A549 (cell line): ENCODE results near the gene CKAP2L. TPM values are rescaled to one million over a fixed set of nuclear protein-coding genes. Genes with fewer than 3 reads are reported as not detected.

Experiments used
- ATAC-seq, 2 experiments: fragments of 200-7000 bp in 1 of 2; fragments of >200 bp in 1 of 2; cut with Nextera tagmentation in 1 of 2; cut with Tn5 transposase in 1 of 2; 3 replicates each; pipeline versions ENCODE4 v1.8.0 to v1.9.1; 2018 to 2020; ENCODE audit warnings: mild to moderate bottlenecking in 1 of 2, moderate library complexity in 1 of 2
- CTCF ChIA-PET: fragments of 300-600 bp; sonication (Branson Sonifier 250); formaldehyde crosslinking; extraction: SDS; loops from one replicate; lab custom pipeline; 2021; ENCODE audit warnings: antibody characterized with exemption, inconsistent platforms; lab: Yijun Ruan, JAX
- POLR2A ChIA-PET: fragments of 350-600 bp; formaldehyde crosslinking; extraction: SDS; loops from one replicate; lab custom pipeline; 2021; ENCODE audit warnings: antibody characterized with exemption, inconsistent platforms; lab: Yijun Ruan, JAX
- DNase-seq, 2 experiments: peaks; one replicate each; pipeline versions ENCODE4 v3.0.0 to v3.0.0-alpha.2; 2011 to 2016; ENCODE audit warnings: low read depth in 1 of 2, low spot score in 1 of 2
- FAIRE-seq: peaks from 2 replicates; lab custom pipeline; 2011; peaks lifted over from hg19 to GRCh38; lab: Jason Lieb, UNC
- H3K27ac ChIP-seq, 2 experiments: fragments of >200 bp; sonication (Bioruptor Twin); formaldehyde crosslinking; 3 replicates each; pipeline ENCODE4 v1.5.1; 2016 to 2017
- H3K4me1 ChIP-seq: fragments of >200 bp; sonication (Bioruptor Twin); formaldehyde crosslinking; 3 replicates; pipeline ENCODE4 v1.6.1; 2016
- H3K4me2 ChIP-seq: fragments of >200 bp; sonication (Bioruptor Twin); formaldehyde crosslinking; 3 replicates; pipeline ENCODE4 v1.6.1; 2016
- H3K4me3 ChIP-seq: fragments of >200 bp; sonication (Bioruptor Twin); formaldehyde crosslinking; 3 replicates; pipeline ENCODE4 v1.5.1; 2016
- H3K9me3 ChIP-seq: fragments of >200 bp; sonication (Bioruptor Twin); formaldehyde crosslinking; 3 replicates; pipeline ENCODE4 v1.6.1; 2016
- CBX8 ChIP-seq: fragments of 200-600 bp; sonication (generic); IDR thresholded peaks from 2 replicates; pipeline ENCODE4 v1.6.1; 2016
- CEBPB ChIP-seq, 2 experiments: fragments of >200 bp in 1 of 2; sonication (Bioruptor Twin) in 1 of 2; formaldehyde crosslinking in 1 of 2; IDR thresholded peaks; 2 replicates each; pipeline ENCODE4 v1.6.1; 2012 to 2016
- CHD4 ChIP-seq: fragments of 200-600 bp; sonication (generic); IDR thresholded peaks from 2 replicates; pipeline ENCODE4 v1.6.1; 2016; ENCODE audit warnings: antibody characterized with exemption, mild to moderate bottlenecking, borderline replicate concordance
- CTCF ChIP-seq: fragments of >200 bp; sonication (Bioruptor Twin); formaldehyde crosslinking; IDR thresholded peaks from 3 replicates; pipeline ENCODE4 v1.5.1; 2016
- EHF ChIP-seq: fragments of 250-450 bp; sonication (Bioruptor Pico); IDR thresholded peaks from 2 replicates; pipeline ENCODE4 v1.5.0; 2020; ENCODE audit warnings: mild to moderate bottlenecking
- FOSB ChIP-seq: fragments of 250-450 bp; sonication (Bioruptor Pico); IDR thresholded peaks from 2 replicates; pipeline ENCODE4 v1.5.0; 2020; ENCODE audit warnings: mild to moderate bottlenecking, moderate library complexity
- FOSL2 ChIP-seq, 2 experiments: fragments of 450-650 bp in 1 of 2; fragments of >200 bp in 1 of 2; sonication (Bioruptor Twin) in 1 of 2; formaldehyde crosslinking; IDR thresholded peaks; 2 replicates each; pipeline versions ENCODE4 v1.5.0 to v1.6.1; 2016 to 2020; ENCODE audit warnings: mild to moderate bottlenecking in 1 of 2, moderate library complexity in 1 of 2
- HES2 ChIP-seq: fragments of >200 bp; sonication (Bioruptor Twin); formaldehyde crosslinking; IDR thresholded peaks from 2 replicates; pipeline ENCODE4 v1.6.1; 2016
- HOXB13 ChIP-seq: fragments of 250-450 bp; sonication (Bioruptor Pico); IDR thresholded peaks from 2 replicates; pipeline ENCODE4 v1.5.0; 2020; ENCODE audit warnings: low read depth, mild to moderate bottlenecking, moderate library complexity
- HOXB5 ChIP-seq: fragments of 250-450 bp; sonication (Bioruptor Pico); IDR thresholded peaks from 2 replicates; pipeline ENCODE4 v1.5.0; 2020; ENCODE audit warnings: mild to moderate bottlenecking, moderate library complexity
- NR3C1 ChIP-seq: fragments of >200 bp; sonication (Bioruptor Twin); formaldehyde crosslinking; IDR thresholded peaks from 3 replicates; pipeline ENCODE4 v1.6.1; 2017
- PBX3 ChIP-seq: IDR thresholded peaks from 2 replicates; pipeline ENCODE4 v1.6.1; 2012
- POLR2AphosphoS2 ChIP-seq: conservative IDR thresholded peaks from 2 replicates; pipeline ENCODE4 v1.6.1; 2012; ENCODE audit warnings: low read length, improper control_type of control experiment, inconsistent platforms
- RFX5 ChIP-seq: fragments of 450-650 bp; IDR thresholded peaks from 2 replicates; pipeline ENCODE4 v1.7.1; 2014; ENCODE audit warnings: antibody characterized with exemption, mild to moderate bottlenecking, moderate library complexity
- SMC3 ChIP-seq: fragments of >200 bp; sonication (Bioruptor Twin); formaldehyde crosslinking; IDR thresholded peaks from 3 replicates; pipeline ENCODE4 v1.6.1; 2018; ENCODE audit warnings: inconsistent platforms
- SREBF2 ChIP-seq: fragments of 450-650 bp; IDR thresholded peaks from 2 replicates; pipeline ENCODE4 v1.6.1; 2014; ENCODE audit warnings: mild to moderate bottlenecking, moderate library complexity
- TP53 ChIP-seq: fragments of 250-450 bp; sonication (Bioruptor Pico); IDR thresholded peaks from 2 replicates; pipeline ENCODE4 v1.5.0; 2021; ENCODE audit warnings: mild to moderate bottlenecking, moderate library complexity
- WGBS: methylation state at CpG from one replicate; pipeline ENCODE4 v1.1.6; 2017; ENCODE audit errors: missing lambda C conversion rate; 5-methylcytosine and 5-hydroxymethylcytosine counted together
- polyA plus RNA-seq, 4 experiments: library from polyadenylated mRNA; depleted of rRNA in 3 of 4; stranded (reverse); fragments of >200 nt; fragmentation: RNase III in 1 of 4; extraction: RNeasy Plus Mini Kit Qiagen cat#74134 plus additional on column Dnase treatment in 1 of 4; gene quantifications; 2 replicates in 3 of 4; 3 replicates in 1 of 4; pipeline ENCODE4 v1.2.3, GENCODE V29; 2011 to 2017

The CKAP2L gene
- polyA plus RNA-seq, 2 of the 4 experiments (the other 2 are of a cell fraction), result 14.0 to 15.9 TPM

GRCh38 chr2:112798979-112799975 is 34.9 kb upstream of the CKAP2L start:
- no peak overlapping the region for H3K27ac ChIP-seq
- no peak for FAIRE-seq
- H3K4me2 ChIP-seq, result no peak overlapping the region
- 89% methylated on average over 8 of the region's 8 CpGs for WGBS
- no peak overlapping the region for H3K4me3 ChIP-seq
- TF ChIP-seq CTCF (no peak), SMC3 (no peak), FOSL2 (IDR thresholded peaks at IDR 0.05) (no peak), FOSL2 (CRISPR knock-in tag; IDR thresholded peaks at IDR 0.05) (no peak), POLR2AphosphoS2 (no peak), HES2 (no peak), HOXB5 (no peak), FOSB (CRISPR knock-in tag) (no peak), RFX5 (no peak)
- no peak for ATAC-seq
- CTCF ChIA-PET, result no interaction called here
- peaks cover 14% of the 10 kb centered on the region; the same call in 2 of the 3 replicates for H3K4me1 ChIP-seq
- POLR2A ChIA-PET, result no interaction called here
- no peaks in the 10 kb centered on the region for H3K9me3 ChIP-seq
- DNase-seq, result no peak

GRCh38 chr2:112796486-112796885 is 32.1 kb upstream of the CKAP2L start:
- Histone ChIP-seq H3K4me1 (peaks cover 21% of the 10 kb centered on the region), H3K27ac (no peak overlapping the region), H3K9me3 (peaks cover 10% of the 10 kb centered on the region; the same call in 1 of the 3 replicates), H3K4me3 (no peak overlapping the region), H3K4me2 (no peak overlapping the region)
- CTCF ChIA-PET, result interaction anchor here (0.7 to 1.0 kb wide), 2 partner anchors 12 to 18 kb away, joined by 3 read pairs; no protein-coding TSS in a partner anchor
- no peak for TF ChIP-seq PBX3
- TF ChIP-seq HOXB13, result no peak
- no peak for TF ChIP-seq NR3C1
- TF ChIP-seq CBX8, result no peak
- TF ChIP-seq CHD4, result no peak
- TF ChIP-seq EHF, result no peak
- TF ChIP-seq CEBPB (IDR thresholded peaks at IDR 0.05), result no peak
- no peak for TF ChIP-seq TP53 (CRISPR knock-in tag)
- WGBS, result 13% methylated on average over 1 of the region's 1 CpG
- POLR2A ChIA-PET, result no interaction called here
- ATAC-seq (no peak), FAIRE-seq (no peak), DNase-seq (no peak)

GRCh38 chr2:112795774-112796173 is 31.4 kb upstream of the CKAP2L start:
- H3K9me3 ChIP-seq, result peaks cover 10% of the 10 kb centered on the region; the same call in 1 of the 3 replicates
- H3K27ac ChIP-seq, result peak overlapping the region; percentile 34 to 38; a peak in 2 of 6 replicates
- H3K4me1 ChIP-seq, result peaks cover 21% of the 10 kb centered on the region
- ChIA-PET POLR2A (no interaction called here), CTCF (interaction anchor here (1.0 kb wide), 1 partner anchor 11 kb away, joined by 3 read pairs; no protein-coding TSS in a partner anchor)
- no peak overlapping the region for H3K4me2 ChIP-seq
- WGBS, result 89% methylated on average over 1 of the region's 1 CpG
- TF ChIP-seq CHD4, result no peak
- no peak for TF ChIP-seq HES2
- no peak for TF ChIP-seq SREBF2
- TF ChIP-seq, all 56 proteins: peak for 0
- H3K4me3 ChIP-seq, result no peak overlapping the region
- FAIRE-seq, result no peak
- no peak for ATAC-seq
- no peak for DNase-seq
